ENCODE results near the gene CTXND1. TPM values are rescaled to one million over a fixed set of nuclear protein-coding genes. Genes with fewer than 3 reads are reported as not detected.

CTXND1 gene
- total RNA-seq, 4 donors from 2014 or later = 0.03 to 0.07 TPM; not detected in 2

DNA sequence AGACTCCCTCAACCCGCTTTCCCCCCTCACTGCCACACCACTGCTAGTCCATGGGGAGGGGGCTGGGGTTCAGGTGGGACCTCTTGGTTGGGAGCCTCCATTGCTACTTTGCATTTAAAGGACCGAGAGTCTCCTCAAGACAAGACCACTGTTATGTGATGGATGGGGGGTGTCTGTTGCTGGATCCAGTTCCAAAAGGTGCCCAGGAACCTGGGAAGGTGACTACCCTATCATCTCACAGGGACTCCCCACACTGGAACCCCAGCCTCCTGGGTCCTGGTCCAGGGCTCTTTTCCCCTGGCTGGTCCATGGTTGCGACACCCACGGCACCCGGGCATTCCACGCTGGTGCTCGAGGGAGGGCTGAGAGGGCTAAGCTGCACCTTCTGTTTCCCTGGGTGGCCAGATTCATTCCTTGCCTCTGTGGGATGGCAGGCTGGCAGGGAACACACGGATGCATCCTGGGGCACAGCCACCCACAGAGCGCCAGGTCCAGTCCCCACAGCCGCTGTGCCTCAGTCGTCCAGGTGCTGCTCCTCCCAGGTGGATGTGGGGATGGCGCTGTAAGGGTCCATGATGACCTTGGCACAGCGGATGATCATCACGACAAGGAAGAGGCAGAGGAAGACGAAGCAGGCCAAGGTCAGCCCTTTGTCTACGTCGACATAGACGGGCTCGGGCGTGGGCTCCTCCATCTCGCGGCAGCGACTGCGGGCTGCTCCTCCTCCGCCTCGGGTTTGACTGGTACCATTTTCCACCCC is 50.6 kb downstream of the CTXND1 start:
- DNase-seq = no peak
- in situ Hi-C loops (cut with MboI; ENCODE audit: low sequenced_read_pairs in 4 of 4) (no loop called here), intact Hi-C loops (cut with DNase I; ENCODE audit: low total_unique reads) (no loop called here)
- Histone ChIP-seq H3K27ac (no peak overlapping the region), H3K36me3 (no peaks in the 10 kb centered on the region), H3K9me3 (no peaks in the 10 kb centered on the region), H3K4me3 (no peak overlapping the region), H3K27me3 (no peaks in the 10 kb centered on the region), H3K4me1 (no peaks in the 10 kb centered on the region)
- no peak for ATAC-seq
- TF ChIP-seq POLR2A (IDR thresholded peaks at IDR 0.05) (no peak), CTCF (IDR thresholded peaks at IDR 0.05 in 4 of 5, conservative IDR thresholded peaks at IDR 0.05 in 1 of 5) (no peak)

- no peak for ATAC-seq
- no peaks in the 10 kb centered on the region for H3K4me1 ChIP-seq
- no peaks in the 10 kb centered on the region for H3K36me3 ChIP-seq
- H3K27me3 ChIP-seq = no peaks in the 10 kb centered on the region
- in situ Hi-C loops (cut with MboI; ENCODE audit: low sequenced_read_pairs in 4 of 4) (no loop called here), intact Hi-C loops (cut with DNase I; ENCODE audit: low total_unique reads) (no loop called here)
- H3K4me3 ChIP-seq = no peak overlapping the region
- DNase-seq = no peak
- H3K9me3 ChIP-seq = no peaks in the 10 kb centered on the region
- TF ChIP-seq CTCF (IDR thresholded peaks at IDR 0.05 in 4 of 5, conservative IDR thresholded peaks at IDR 0.05 in 1 of 5) (no peak), POLR2A (IDR thresholded peaks at IDR 0.05) (no peak)
- no peak overlapping the region for H3K27ac ChIP-seq
These were observed 52.1 kb downstream of the CTXND1 start for GRCh38 chr15:80199869-80200268.

DNA sequence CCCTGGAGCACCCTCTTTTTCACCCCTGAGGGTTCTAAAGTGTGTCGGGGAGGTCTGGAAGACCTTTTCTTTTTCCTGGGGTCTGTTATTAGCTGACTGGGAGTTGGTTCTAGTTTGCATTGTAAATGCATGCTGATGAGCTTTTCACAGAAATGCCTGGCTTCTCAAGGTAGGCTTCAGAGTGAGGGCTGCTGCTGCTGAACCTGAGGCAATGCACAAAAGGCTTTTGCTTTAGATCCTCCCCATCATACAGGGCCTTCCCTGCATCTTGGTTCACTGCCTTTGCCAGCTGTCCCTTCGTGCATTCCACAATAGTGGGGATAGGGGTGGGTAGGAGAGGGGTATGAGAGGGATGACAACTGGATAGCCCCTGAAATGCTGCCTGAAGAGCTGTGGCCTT is 52.6 kb downstream of the CTXND1 start:
- in situ Hi-C loops (cut with MboI; ENCODE audit: low sequenced_read_pairs in 4 of 4) = no loop called here
- TF ChIP-seq POLR2A (IDR thresholded peaks at IDR 0.05) = no peak
- no peak for TF ChIP-seq CTCF (IDR thresholded peaks at IDR 0.05 in 4 of 5, conservative IDR thresholded peaks at IDR 0.05 in 1 of 5)
- DNase-seq (no peak), ATAC-seq (no peak)
- no peaks in the 10 kb centered on the region for H3K4me1 ChIP-seq
- H3K36me3 ChIP-seq = no peaks in the 10 kb centered on the region
- intact Hi-C loops (cut with DNase I; ENCODE audit: low total_unique reads) = no loop called here
- no peaks in the 10 kb centered on the region for H3K9me3 ChIP-seq
- no peak overlapping the region for H3K4me3 ChIP-seq
- H3K27ac ChIP-seq = no peak overlapping the region
- no peaks in the 10 kb centered on the region for H3K27me3 ChIP-seq

GRCh38 chr15:80194914-80195313 is 57.1 kb downstream of the CTXND1 start:
- ATAC-seq (no peak), DNase-seq (no peak)
- intact Hi-C loops (cut with DNase I; ENCODE audit: low total_unique reads) = no loop called here
- no peak overlapping the region for H3K27ac ChIP-seq
- H3K27me3 ChIP-seq = no peaks in the 10 kb centered on the region
- no peaks in the 10 kb centered on the region for H3K4me1 ChIP-seq
- TF ChIP-seq CTCF (IDR thresholded peaks at IDR 0.05 in 4 of 5, conservative IDR thresholded peaks at IDR 0.05 in 1 of 5) (no peak), POLR2A (IDR thresholded peaks at IDR 0.05) (no peak)
- H3K36me3 ChIP-seq = no peaks in the 10 kb centered on the region
- in situ Hi-C loops (cut with MboI; ENCODE audit: low sequenced_read_pairs in 4 of 4) = no loop called here
- no peak overlapping the region for H3K4me3 ChIP-seq
- no peaks in the 10 kb centered on the region for H3K9me3 ChIP-seq

DNA sequence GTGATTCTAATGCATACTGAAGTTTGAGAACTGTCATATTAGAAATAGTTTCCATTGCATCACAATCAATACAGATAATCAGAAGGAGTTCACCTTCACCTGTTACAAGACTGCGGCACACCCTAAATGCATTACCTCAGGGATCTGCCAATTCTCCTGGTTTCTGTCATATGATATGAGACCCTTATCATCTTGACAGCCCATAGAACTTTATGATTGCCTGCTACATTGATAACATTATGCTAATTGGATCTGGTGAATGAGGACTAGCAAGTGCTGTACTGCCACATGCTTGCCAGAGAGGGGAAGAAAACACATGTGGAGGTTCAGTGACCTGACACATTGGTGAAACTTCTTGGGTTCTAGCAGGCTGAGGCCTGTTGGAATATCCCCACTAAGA is 57.8 kb downstream of the CTXND1 start:
- H3K4me1 ChIP-seq = no peaks in the 10 kb centered on the region
- no peak for DNase-seq
- no peaks in the 10 kb centered on the region for H3K36me3 ChIP-seq
- intact Hi-C loops (cut with DNase I; ENCODE audit: low total_unique reads) (no loop called here), in situ Hi-C loops (cut with MboI; ENCODE audit: low sequenced_read_pairs in 4 of 4) (no loop called here)
- no peak for TF ChIP-seq POLR2A (IDR thresholded peaks at IDR 0.05)
- no peak for TF ChIP-seq CTCF (IDR thresholded peaks at IDR 0.05 in 4 of 5, conservative IDR thresholded peaks at IDR 0.05 in 1 of 5)
- H3K9me3 ChIP-seq = no peaks in the 10 kb centered on the region
- ATAC-seq = no peak
- no peaks in the 10 kb centered on the region for H3K27me3 ChIP-seq
- no peak overlapping the region for H3K4me3 ChIP-seq
- H3K27ac ChIP-seq = no peak overlapping the region

Measured in gastrocnemius medialis (tissue), 4 donors.